GM12892 (cell line): ENCODE results near the gene MED13L.

Experiments used
- POLR2A ChIP-seq: IDR thresholded peaks from 2 replicates; pipeline ENCODE4 v1.6.1; 2011; ENCODE audit warnings: low read depth, low read length, control low read depth
- POLR2AphosphoS5 ChIP-seq: IDR thresholded peaks from 2 replicates; pipeline ENCODE4 v1.6.1; 2011; ENCODE audit warnings: low read depth, low read length, control low read depth
- TAF1 ChIP-seq: IDR thresholded peaks from 2 replicates; pipeline ENCODE4 v1.6.1; 2011; ENCODE audit warnings: low read depth, mild to moderate bottlenecking, control low read depth, low read length, borderline replicate concordance

- no peak for TF ChIP-seq POLR2AphosphoS5
- TF ChIP-seq POLR2A, result no peak
- no peak for TF ChIP-seq TAF1
These were observed 40.6 kb upstream of the MED13L start for GRCh38 chr12:116317986-116318575.
